HUDEP-2 (cell line): ENCODE measurements around the gene OTOG.

Experiments used
- DNase-seq, 76 experiments: peaks; one replicate each; lab custom pipeline; 2025; ENCODE audit not compliant: unreplicated experiment in 76 of 76; lab: John Stamatoyannopoulos, UW

Gene OTOG

GRCh38 chr11:17535488-17535887 is 11.6 kb upstream of the OTOG start:
- no peak for DNase-seq

GRCh38 chr11:17537261-17537660 is 9.8 kb upstream of the OTOG start:
- no peak for DNase-seq

DNA sequence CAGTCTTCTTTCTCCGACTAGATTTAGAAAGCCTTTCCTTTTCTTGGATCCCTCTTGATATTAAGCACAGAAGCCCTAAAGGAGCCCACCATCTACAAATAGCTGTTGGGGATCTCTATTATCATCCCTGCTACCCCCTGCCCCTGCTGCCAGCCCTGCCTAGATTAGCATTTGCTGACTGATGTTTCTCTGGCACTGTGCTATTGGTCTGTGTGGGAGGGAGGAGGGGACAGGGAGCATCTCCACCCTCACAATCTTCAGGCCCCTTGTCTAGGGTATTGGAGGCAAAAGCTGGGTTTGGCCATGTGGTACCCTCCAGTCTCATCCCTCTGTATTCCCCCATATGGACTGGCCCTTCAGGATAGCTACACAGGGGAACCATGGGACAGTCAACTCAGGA is 9.0 kb upstream of the OTOG start:
- no peak for DNase-seq

- DNase-seq: no peak
Observed at GRCh38 chr11:17538731-17539130, 8.3 kb upstream of the OTOG start.

- no peak for DNase-seq
Observed at GRCh38 chr11:17540807-17541206, 6.3 kb upstream of the OTOG start.

GRCh38 chr11:17541330-17541885 is 5.7 kb upstream of the OTOG start:
- DNase-seq: no peak

- DNase-seq: no peak
Observed at GRCh38 chr11:17542249-17542648, 4.8 kb upstream of the OTOG start.

DNA sequence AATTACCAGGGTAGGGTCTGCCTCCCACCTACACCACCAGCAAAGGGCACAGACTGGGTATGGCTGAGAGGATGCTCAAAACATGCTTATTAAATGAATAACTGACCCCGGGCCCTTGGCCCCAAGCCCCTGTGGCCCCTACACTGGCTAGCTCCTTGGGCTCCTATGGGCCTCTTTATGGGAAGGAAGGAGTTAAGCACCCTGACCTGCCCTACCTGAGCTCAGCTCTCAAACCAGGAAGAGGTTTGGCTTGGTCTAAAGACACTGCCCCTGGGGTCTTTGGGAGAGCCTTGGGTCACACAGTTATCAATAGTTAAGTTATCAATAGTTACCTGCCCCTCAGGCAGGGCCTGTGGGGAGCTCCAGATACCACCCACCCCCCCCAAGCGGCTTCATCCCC is 4.0 kb upstream of the OTOG start:
- DNase-seq: no peak

- no peak for DNase-seq
Observed at GRCh38 chr11:17543574-17544180, 3.4 kb upstream of the OTOG start.

GRCh38 chr11:17544181-17544622 is 2.9 kb upstream of the OTOG start, which contains the start of gene USH1C:
Gene USH1C (minus strand): TSS chr11:17544416. CDS start chr11:17544307, 109 bp downstream.
- DNase-seq: peak in 26 of 76 experiments; percentile 3 to 44 (median 18)

DNA sequence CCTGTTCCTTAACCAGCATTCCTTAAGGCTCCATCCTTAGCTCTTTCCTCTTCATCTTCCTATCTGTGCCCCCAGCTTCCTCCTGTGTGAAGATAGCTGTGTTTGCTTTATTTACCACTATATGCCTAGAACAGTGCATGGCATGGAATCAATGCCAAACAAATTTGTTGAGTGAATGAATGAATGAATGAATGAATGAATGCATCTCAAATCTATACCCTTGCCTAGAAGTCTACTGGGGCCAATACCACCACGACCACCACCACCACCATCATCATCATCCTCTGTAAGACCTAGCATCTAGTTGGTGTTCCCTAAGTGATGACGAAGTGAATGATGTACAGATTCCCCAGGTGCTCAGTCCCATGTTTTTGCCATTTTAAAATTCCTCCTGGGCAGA is 819 bp upstream of the OTOG start:
- no peak for DNase-seq

DNA sequence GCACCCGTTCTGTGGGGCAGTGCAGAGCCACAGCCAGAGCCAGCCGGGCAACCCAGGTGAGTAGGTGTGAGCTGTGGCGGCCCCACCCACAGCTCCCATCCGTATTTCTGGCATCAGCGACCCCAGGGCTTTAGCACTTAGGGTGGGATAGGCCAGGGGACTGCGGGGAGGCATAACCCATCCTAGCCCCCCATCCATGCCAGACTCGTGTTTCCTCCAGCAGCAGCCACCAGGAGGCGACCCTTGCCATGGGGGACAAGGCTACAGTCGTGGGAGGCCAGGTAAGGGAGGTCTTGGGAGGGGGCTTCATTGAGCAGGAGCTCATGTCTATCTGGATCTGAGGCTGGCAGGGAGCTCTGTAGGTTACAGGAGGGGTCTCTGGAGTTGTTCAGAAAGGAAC is 873 bp downstream of the OTOG start:
- no peak for DNase-seq

- no peak for DNase-seq
Observed at GRCh38 chr11:17548444-17548843, 1.4 kb downstream of the OTOG start.

DNA sequence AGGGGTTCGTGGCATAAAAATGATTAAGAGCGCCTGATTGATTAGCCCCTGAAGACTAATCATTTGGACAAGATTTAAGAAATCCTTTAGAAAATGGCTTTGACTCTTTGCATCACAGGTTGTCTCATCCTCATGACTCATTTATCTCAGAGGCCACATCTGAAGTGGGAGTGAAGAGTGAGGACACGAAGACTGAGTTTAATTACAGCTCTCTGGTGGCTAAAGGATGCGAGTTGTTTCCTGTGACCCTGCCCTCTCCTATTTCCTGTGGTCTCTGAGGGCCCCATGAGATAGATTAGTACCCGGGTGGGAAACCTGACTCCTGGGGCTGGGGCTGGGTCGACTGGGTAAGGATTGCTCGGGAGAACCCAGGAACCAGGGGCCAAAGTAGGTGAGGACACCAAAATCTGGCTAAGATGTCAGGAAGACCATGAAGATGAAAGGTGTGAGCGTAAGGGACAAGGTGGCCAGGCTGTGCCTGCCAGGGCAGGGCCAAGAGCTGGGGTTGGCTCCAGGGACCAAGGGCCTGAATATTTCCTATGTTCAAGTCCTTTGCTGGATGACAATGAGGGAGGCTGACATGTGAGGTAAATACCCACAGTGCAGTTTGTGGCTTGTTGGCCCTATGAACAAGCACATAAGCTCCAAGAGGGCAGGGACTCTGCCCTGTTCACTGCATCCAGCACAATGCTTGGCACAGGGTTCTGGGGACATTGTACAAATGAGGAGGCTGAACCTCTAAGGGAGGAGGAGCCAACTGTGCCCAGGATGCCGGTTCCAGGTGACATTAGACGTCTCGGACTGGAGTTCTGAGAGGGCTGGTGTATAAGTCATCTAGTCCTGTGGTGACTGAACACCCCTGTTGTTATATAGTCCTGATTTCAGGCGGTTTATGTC is 3.6 kb downstream of the OTOG start:
- no peak for DNase-seq

DNA sequence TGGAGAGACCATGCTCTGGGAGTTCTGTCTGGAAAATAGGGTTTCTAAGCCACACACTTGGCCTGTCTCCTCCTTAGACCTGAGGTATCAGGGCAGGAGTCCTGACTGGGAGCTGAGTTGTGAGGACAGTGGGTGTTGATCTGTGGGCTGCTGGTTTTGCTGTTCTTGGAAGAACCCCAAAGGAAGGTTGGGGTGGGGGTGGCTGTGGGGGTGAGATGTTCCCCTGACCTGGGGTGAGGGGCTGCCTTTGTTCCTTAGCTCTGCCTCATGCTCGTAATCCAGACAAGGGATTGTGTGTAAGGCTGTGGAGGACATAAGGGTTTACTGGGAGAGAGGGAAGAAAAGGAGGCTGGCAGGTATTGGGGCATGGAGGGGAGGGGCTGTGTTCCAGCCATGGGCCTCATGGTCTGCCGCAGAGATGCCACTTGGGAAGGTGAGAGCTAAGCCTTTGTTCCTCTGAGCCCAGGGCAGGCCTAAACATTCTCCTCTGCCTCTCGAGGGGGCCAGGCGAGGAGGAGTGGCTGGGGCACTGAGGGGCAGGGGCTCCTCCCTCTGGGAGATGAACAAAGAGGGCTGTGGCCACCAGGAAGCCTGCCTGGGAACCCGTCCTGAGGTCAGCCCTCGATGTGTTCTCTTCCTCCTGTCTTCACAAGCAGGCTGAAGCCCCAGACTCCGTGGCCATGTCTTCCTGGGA is 4.4 kb downstream of the OTOG start:
- no peak for DNase-seq

DNA sequence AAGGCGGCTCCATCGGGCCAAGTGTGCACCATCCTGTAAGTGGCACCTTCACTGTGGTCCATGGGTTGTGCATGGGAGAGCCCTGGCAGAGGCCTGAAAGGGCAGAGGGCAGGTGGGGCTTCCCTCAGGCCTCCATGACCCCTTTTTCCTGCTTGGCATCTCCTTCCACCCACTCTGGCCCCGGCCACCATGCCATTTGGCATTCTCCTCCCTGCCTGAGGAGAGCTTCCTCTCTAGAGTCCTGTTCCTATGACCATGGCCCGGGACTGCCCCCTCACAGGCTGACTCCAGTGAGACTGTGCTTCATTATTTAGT is 4.9 kb downstream of the OTOG start:
- DNase-seq: no peak

- DNase-seq: no peak
Observed at GRCh38 chr11:17552392-17553248, 5.6 kb downstream of the OTOG start.

GRCh38 chr11:17553249-17553546 is 6.1 kb downstream of the OTOG start:
- DNase-seq: no peak

DNA sequence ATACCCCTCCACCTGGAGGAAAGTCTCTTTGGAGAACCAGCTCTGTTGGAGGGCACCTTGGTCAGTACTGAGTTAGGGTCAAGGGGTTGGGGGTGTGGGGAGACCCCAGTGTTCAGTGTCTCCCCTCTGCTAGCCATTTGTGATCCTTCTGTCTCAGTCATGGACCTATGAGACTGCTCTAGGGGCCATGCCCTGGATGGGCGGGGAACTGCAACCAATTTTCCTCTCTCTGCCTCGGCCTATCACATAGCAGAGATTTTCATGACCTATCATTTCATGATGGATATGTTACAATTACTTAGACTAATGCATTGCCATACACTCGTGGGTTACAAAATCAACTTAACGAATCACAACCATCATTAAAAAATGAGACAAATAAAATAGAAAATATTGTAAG is 7.4 kb downstream of the OTOG start:
- DNase-seq: no peak

- no peak for DNase-seq
Observed at GRCh38 chr11:17556999-17557398, 9.9 kb downstream of the OTOG start.
